Cardiac fibroblast (primary cell): ENCODE results near the gene TMSB10.

ENCODE experiments used
- DNase-seq, 2 donors: peaks; one replicate each; pipeline versions ENCODE4 v3.0.0 to v3.0.0-alpha.2; 2010; ENCODE audit warnings: low read depth in 2 of 2
- H3K4me3 ChIP-seq, 2 donors: replicated peaks in 1 of 2; 1 replicate in 1 of 2; 2 replicates in 1 of 2; pipeline ENCODE4 v1.5.1; 2011; ENCODE audit warnings: low read depth in 2 of 2, low read length in 2 of 2, mild to moderate bottlenecking in 2 of 2, moderate library complexity in 1 of 2
- TF ChIP-seq, protein P1 (sequence below): IDR thresholded peaks from one replicate; pipeline ENCODE4 v1.5.1; 2011; ENCODE audit warnings: low read depth, mild to moderate bottlenecking, low read length, inconsistent platforms

TMSB10 gene

DNA sequence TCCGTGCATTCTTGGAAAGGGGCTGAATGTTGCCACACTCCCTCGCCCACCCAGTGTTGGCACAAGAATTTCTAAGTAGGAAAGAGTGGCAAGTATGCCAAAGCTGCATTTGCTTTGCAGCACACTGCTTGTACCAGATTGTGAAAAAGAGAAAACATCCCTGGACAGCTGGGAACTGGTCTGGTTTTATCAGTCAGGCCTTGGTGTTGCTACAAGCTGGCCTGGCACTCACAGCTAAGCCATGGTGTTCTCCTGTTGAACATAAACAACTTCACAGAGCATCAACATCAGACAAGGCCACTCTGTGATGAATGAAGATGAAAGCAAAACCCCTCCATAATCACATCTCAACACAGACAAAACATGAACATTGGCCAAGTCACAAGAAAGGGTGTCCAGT is 20.3 kb upstream of the TMSB10 start:
- H3K4me3 ChIP-seq: no peak overlapping the region
- TF ChIP-seq, protein P1, sequence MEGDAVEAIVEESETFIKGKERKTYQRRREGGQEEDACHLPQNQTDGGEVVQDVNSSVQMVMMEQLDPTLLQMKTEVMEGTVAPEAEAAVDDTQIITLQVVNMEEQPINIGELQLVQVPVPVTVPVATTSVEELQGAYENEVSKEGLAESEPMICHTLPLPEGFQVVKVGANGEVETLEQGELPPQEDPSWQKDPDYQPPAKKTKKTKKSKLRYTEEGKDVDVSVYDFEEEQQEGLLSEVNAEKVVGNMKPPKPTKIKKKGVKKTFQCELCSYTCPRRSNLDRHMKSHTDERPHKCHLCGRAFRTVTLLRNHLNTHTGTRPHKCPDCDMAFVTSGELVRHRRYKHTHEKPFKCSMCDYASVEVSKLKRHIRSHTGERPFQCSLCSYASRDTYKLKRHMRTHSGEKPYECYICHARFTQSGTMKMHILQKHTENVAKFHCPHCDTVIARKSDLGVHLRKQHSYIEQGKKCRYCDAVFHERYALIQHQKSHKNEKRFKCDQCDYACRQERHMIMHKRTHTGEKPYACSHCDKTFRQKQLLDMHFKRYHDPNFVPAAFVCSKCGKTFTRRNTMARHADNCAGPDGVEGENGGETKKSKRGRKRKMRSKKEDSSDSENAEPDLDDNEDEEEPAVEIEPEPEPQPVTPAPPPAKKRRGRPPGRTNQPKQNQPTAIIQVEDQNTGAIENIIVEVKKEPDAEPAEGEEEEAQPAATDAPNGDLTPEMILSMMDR: no peak
- DNase-seq: no peak

DNA sequence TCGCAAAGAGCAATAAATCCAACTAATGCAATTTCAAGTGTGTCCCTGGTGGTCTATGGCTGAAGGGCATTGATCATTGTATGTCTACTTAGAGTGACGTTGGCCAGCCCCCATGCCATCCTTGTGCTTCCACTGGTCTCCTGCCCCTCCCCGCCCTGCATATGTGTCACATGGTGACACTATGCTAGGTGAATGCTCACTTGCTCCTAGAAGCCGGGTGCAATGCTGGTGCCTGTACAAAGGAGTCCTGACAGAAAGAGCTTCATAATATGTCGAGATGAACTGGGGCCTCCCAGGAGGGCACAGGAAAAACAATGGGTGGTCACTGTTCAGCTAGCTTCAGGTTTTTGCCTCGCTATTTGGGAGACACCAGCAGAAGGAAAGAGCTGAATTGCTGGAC is 18.7 kb upstream of the TMSB10 start:
- DNase-seq: no peak
- TF ChIP-seq, protein P1: no peak

DNA sequence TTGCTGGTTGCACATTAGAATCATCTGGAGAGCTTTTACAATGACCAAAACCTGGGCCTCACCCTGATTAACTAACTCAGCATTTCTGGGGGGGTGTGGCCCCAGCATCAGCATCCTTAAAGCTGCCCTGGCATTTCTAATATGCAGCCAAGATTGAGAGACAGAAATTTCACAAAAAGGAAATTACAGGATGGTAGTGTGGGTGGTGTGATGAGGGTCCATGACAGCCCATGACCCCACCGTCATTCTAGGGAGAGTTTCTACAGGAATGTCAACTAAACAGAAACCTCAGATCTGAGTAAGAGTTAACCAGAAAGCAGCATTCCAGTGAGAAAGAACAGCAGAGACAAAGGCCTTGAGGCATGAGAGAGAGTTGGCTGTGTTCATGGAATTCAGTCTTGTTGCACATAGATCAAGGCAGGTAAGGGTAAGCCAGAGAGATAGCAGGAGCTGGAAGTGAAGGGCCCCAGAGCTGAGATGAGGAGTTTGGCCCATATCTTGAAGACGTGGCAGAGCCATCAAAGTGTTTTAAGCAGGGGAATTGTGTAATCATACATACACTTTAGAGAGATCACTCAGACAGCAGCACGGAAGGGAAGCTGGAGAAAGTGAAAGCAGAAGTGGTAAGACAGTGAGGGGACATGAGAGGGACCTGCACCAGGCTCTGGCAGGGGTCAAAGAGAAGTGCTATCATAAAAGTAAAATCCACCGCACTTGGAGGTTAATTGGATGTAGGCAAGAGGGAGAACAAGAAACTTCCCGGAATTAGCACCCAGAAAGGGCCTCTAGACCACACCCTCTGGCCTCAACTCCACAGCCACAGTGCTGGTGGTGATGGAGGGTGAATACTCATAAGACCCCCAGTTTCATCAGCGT is 16.8 kb upstream of the TMSB10 start:
- DNase-seq: peak; percentile 66 to 73
- TF ChIP-seq, protein P1: no peak
- H3K4me3 ChIP-seq: peak overlapping the region in 1 of 2 donors; percentile 9

More for the DNA sequence above, 18.7 kb upstream of the TMSB10 start:
- H3K4me3 ChIP-seq: no peak overlapping the region

DNA sequence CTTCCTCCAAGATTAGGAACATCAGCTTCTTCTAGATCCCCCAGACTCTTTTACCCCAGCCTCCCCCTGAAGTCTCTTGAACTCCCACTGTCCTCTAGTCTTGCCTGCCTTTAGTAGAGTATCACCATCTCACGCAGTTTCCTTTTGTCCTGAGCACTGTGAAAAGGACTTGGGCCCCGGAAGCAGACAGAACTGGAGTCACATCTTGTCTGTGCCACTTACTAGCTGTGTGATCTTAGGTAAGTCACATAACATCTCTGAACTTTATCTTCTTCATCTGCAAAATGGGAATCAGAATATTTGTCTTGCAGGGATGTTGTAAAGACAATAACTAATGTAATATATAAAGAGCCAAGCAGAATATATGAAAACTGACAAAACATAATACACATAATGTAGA is 16.1 kb upstream of the TMSB10 start:
- TF ChIP-seq, protein P1: no peak
- H3K4me3 ChIP-seq: no peak overlapping the region
- no peak for DNase-seq

DNA sequence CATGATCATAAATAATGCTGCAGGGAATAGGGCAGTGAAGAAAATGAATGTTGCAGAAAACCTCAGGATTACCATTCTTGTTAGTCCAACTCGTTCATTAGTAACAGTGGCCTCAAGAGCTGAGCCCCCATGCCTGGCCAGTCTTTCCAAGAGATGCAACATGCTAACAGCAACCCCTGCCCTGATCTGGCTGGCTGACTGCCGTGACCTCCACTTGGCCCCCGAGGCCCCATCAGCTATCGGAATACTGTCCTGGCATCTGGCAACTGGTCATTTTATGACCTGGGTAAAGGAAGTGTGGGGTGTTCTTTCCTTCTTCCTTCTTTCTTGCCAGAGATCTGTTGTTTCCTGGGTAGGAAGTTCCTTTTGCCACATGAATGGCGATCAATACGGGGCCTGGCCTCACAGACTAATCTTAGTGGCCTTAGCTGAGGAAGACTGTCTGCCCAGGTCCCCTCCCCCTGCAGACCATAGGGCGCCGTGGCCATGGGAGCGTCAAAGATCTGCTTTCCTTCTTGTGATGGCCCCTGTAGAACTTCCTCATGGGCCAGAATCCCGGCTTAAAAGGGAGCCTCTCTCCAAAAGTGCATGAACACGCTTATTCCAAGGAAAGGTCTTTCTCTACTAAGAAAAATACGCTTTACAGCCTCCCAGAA is 14.0 kb upstream of the TMSB10 start:
- no peak for DNase-seq
- TF ChIP-seq, protein P1: no peak
- H3K4me3 ChIP-seq: no peak overlapping the region

DNA sequence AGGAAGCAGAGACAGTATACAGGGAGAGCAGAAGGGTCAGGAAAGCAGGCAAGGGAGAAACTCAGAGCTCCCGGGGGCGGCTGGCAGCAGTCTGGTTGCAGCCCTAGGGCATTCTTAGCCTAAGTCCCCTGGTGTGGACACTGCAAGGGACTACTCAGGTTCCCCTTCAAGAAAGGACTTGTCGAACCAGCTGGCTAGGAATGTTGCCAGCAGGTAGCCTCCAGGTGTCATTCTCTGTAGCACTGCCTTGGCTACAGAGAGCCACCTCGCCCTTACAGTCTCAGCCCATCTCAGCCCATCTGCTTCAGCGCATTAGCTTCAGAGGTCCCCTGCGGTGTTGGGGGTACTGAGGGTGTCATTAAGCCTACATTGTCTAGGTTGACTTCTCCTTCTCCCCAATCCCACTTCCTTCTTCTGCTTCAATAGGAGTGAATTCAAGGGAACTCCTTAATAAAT is 11.3 kb upstream of the TMSB10 start:
- TF ChIP-seq, protein P1: no peak
- no peak for DNase-seq
- H3K4me3 ChIP-seq: no peak overlapping the region
